ENCODE data around the gene DISC1.
A peak's percentile ranks its signal among the peaks of the same experiment; 100 is the strongest.
"Not testable (repeated sequence)": the region's sequence is repeated elsewhere in the genome, so short reads cannot be mapped to it uniquely, and the experiment has no call there.

Gene DISC1

GRCh38 chr1:231643071-231643934 is 16.7 kb downstream of the DISC1 start:
- no peak; the same call in 2 of the 3 replicates for ATAC-seq

GRCh38 chr1:231643935-231644237 is 17.3 kb downstream of the DISC1 start:
- no peak for ATAC-seq
- TF ChIP-seq TOX (CRISPR knock-in tag; IDR thresholded peaks at IDR 0.05; ENCODE audit: borderline replicate concordance) (no peak), ZFP3 (CRISPR knock-in tag; IDR thresholded peaks at IDR 0.05) (no peak), CREB5 (CRISPR knock-in tag; IDR thresholded peaks at IDR 0.05; ENCODE audit: low read depth) (no peak), CSDC2 (CRISPR knock-in tag; IDR thresholded peaks at IDR 0.05) (no peak), POU6F1 (CRISPR knock-in tag; IDR thresholded peaks at IDR 0.05; ENCODE audit: borderline replicate concordance, low read depth) (no peak), ZNF70 (CRISPR knock-in tag; IDR thresholded peaks at IDR 0.05) (no peak), RARB (CRISPR knock-in tag; IDR thresholded peaks at IDR 0.05) (no peak), ARNTL (CRISPR knock-in tag; IDR thresholded peaks at IDR 0.05; ENCODE audit: borderline replicate concordance, low read depth) (no peak), ZNF565 (CRISPR knock-in tag; conservative IDR thresholded peaks at IDR 0.05; ENCODE audit: low read depth) (no peak)

More at GRCh38 chr1:231643071-231643934, 16.7 kb downstream of the DISC1 start:
- TF ChIP-seq POU6F1 (CRISPR knock-in tag; IDR thresholded peaks at IDR 0.05; ENCODE audit: borderline replicate concordance, low read depth) (no peak), GLIS3 (CRISPR knock-in tag; IDR thresholded peaks at IDR 0.05) (no peak), SNAI2 (CRISPR knock-in tag; IDR thresholded peaks at IDR 0.05) (no peak), BACH2 (CRISPR knock-in tag; IDR thresholded peaks at IDR 0.05; ENCODE audit: borderline replicate concordance) (no peak), CSDC2 (CRISPR knock-in tag; IDR thresholded peaks at IDR 0.05) (no peak), ARNTL (CRISPR knock-in tag; IDR thresholded peaks at IDR 0.05; ENCODE audit: borderline replicate concordance, low read depth) (no peak), CREB5 (CRISPR knock-in tag; IDR thresholded peaks at IDR 0.05; ENCODE audit: low read depth) (no peak), ZFP3 (CRISPR knock-in tag; IDR thresholded peaks at IDR 0.05) (no peak), TSHZ2 (CRISPR knock-in tag; IDR thresholded peaks at IDR 0.05) (no peak), RARB (CRISPR knock-in tag; IDR thresholded peaks at IDR 0.05) (no peak), ZC3H10 (CRISPR knock-in tag; IDR thresholded peaks at IDR 0.05) (no peak), OSR1 (CRISPR knock-in tag; IDR thresholded peaks at IDR 0.05) (no peak), ISL1 (CRISPR knock-in tag; IDR thresholded peaks at IDR 0.05) (no peak), ZFP30 (CRISPR knock-in tag; IDR thresholded peaks at IDR 0.05) (no peak), TOX (CRISPR knock-in tag; IDR thresholded peaks at IDR 0.05; ENCODE audit: borderline replicate concordance) (no peak)

GRCh38 chr1:231645634-231646033 is 19.0 kb downstream of the DISC1 start:
- TF ChIP-seq ZNF8 (CRISPR knock-in tag; IDR thresholded peaks at IDR 0.05): peak; percentile 22; the same call in 1 of the 2 replicates
- not testable (repeated sequence) for ATAC-seq

GRCh38 chr1:231646165-231646564 is 19.6 kb downstream of the DISC1 start:
- not testable (repeated sequence) for ATAC-seq

GRCh38 chr1:231651621-231652260 is 25.2 kb downstream of the DISC1 start:
- not testable (repeated sequence) for ATAC-seq
